22Rv1 (cell line): ENCODE measurements around the gene NELL1.

Experiments used
- CTCF ChIP-seq: fragments of 450-650 bp; IDR thresholded peaks from 2 replicates; pipeline ENCODE4 v1.5.1; 2017; ENCODE audit warnings: mild to moderate bottlenecking
- ZFX ChIP-seq: fragments of 450-650 bp; IDR thresholded peaks from 2 replicates; pipeline ENCODE4 v1.6.1; 2017; ENCODE audit warnings: antibody characterized with exemption, borderline replicate concordance

- TF ChIP-seq CTCF (no peak), ZFX (no peak)
Observed at GRCh38 chr11:20729597-20730105, 60.3 kb downstream of the NELL1 start.
